ENCODE data around the gene ERBB3.

- TF ChIP-seq CTCF (IDR thresholded peaks at IDR 0.05) (no peak), ZFX (IDR thresholded peaks at IDR 0.05; ENCODE audit: borderline replicate concordance) (no peak)
These were observed 17.8 kb downstream of the ERBB3 start for GRCh38 chr12:56097738-56098137.

Measured in 22Rv1 (cell line).